ENCODE results near the gene FGF19. TPM values are rescaled to one million over a fixed set of nuclear protein-coding genes. Genes with fewer than 3 reads are reported as not detected.

The FGF19 gene
- total RNA-seq, 2 experiments from 2014 or later, result not detected

GRCh38 chr11:69750875-69751597 lies 47.2 kb upstream of the FGF19 start:
- DNase-seq (ENCODE audit: low spot score), result no peak
- H3K4me1 ChIP-seq (ENCODE audit: insufficient read depth, low read length, poor library complexity, severe bottlenecking), result no peaks in the 10 kb centered on the region
- no peak overlapping the region for H3K4me3 ChIP-seq (ENCODE audit: low read depth, low read length, poor library complexity, severe bottlenecking)
- ChIA-PET CTCF (ENCODE audit: unreplicated experiment) (no interaction called here), POLR2A (no interaction called here)
- H3K9me3 ChIP-seq (ENCODE audit: low read length), result no peaks in the 10 kb centered on the region
- H4K20me1 ChIP-seq (ENCODE audit: insufficient read depth, low read length), result no peaks in the 10 kb centered on the region
- no peak overlapping the region for H3K4me2 ChIP-seq (ENCODE audit: low read length)
- no peaks in the 10 kb centered on the region for H3K79me2 ChIP-seq (ENCODE audit: insufficient read depth, low read depth, low read length)
- no peak overlapping the region for H2AFZ ChIP-seq (ENCODE audit: low read length)
- no peaks in the 10 kb centered on the region for H3K36me3 ChIP-seq (ENCODE audit: insufficient read depth, low read length)
- TF ChIP-seq EZH2phosphoT487 (IDR thresholded peaks at IDR 0.05; ENCODE audit: borderline replicate concordance, low read depth, low read length) (no peak), CTCF (conservative IDR thresholded peaks at IDR 0.05; ENCODE audit: low read length) (no peak)
- BruUV-seq (replicated peaks), result no TSS peak
- intact Hi-C loops (cut with micrococcal nuclease; ENCODE audit: unreplicated experiment), result no loop called here
- no peak overlapping the region for H3K27ac ChIP-seq (ENCODE audit: low read depth, low read length, poor library complexity, severe bottlenecking)
- no peaks in the 10 kb centered on the region for H3K9me2 ChIP-seq (ENCODE audit: insufficient read depth, low read length)

- ChIA-PET CTCF (ENCODE audit: unreplicated experiment) (no interaction called here), POLR2A (no interaction called here)
- Histone ChIP-seq H3K36me3 (ENCODE audit: insufficient read depth, low read length) (no peaks in the 10 kb centered on the region), H3K79me2 (ENCODE audit: insufficient read depth, low read depth, low read length) (no peaks in the 10 kb centered on the region), H2AFZ (ENCODE audit: low read length) (no peak overlapping the region), H3K4me3 (ENCODE audit: low read depth, low read length, poor library complexity, severe bottlenecking) (no peak overlapping the region), H3K9me3 (ENCODE audit: low read length) (no peaks in the 10 kb centered on the region), H4K20me1 (ENCODE audit: insufficient read depth, low read length) (no peaks in the 10 kb centered on the region), H3K4me1 (ENCODE audit: insufficient read depth, low read length, poor library complexity, severe bottlenecking) (no peaks in the 10 kb centered on the region), H3K4me2 (ENCODE audit: low read length) (no peak overlapping the region), H3K27ac (ENCODE audit: low read depth, low read length, poor library complexity, severe bottlenecking) (no peak overlapping the region), H3K9me2 (ENCODE audit: insufficient read depth, low read length) (no peaks in the 10 kb centered on the region)
- no peak for DNase-seq (ENCODE audit: low spot score)
- intact Hi-C loops (cut with micrococcal nuclease; ENCODE audit: unreplicated experiment), result no loop called here
- BruUV-seq (replicated peaks), result no TSS peak
- no peak for TF ChIP-seq CTCF (conservative IDR thresholded peaks at IDR 0.05; ENCODE audit: low read length)
Measured at GRCh38 chr11:69750108-69750850, 46.5 kb upstream of the FGF19 start.

- no peak overlapping the region for H3K4me3 ChIP-seq (ENCODE audit: low read depth, low read length, poor library complexity, severe bottlenecking)
- no peaks in the 10 kb centered on the region for H3K79me2 ChIP-seq (ENCODE audit: insufficient read depth, low read depth, low read length)
- no peak for DNase-seq (ENCODE audit: low spot score)
- TF ChIP-seq CTCF (conservative IDR thresholded peaks at IDR 0.05; ENCODE audit: low read length) (no peak), EZH2phosphoT487 (IDR thresholded peaks at IDR 0.05; ENCODE audit: borderline replicate concordance, low read depth, low read length) (no peak)
- intact Hi-C loops (cut with micrococcal nuclease; ENCODE audit: unreplicated experiment), result no loop called here
- H3K4me2 ChIP-seq (ENCODE audit: low read length), result no peak overlapping the region
- no peaks in the 10 kb centered on the region for H3K9me2 ChIP-seq (ENCODE audit: insufficient read depth, low read length)
- H3K9me3 ChIP-seq (ENCODE audit: low read length), result no peaks in the 10 kb centered on the region
- no peaks in the 10 kb centered on the region for H3K4me1 ChIP-seq (ENCODE audit: insufficient read depth, low read length, poor library complexity, severe bottlenecking)
- POLR2A ChIA-PET, result no interaction called here
- H3K27ac ChIP-seq (ENCODE audit: low read depth, low read length, poor library complexity, severe bottlenecking), result no peak overlapping the region
- BruUV-seq (replicated peaks), result no TSS peak
- H3K36me3 ChIP-seq (ENCODE audit: insufficient read depth, low read length), result no peaks in the 10 kb centered on the region
- no peaks in the 10 kb centered on the region for H4K20me1 ChIP-seq (ENCODE audit: insufficient read depth, low read length)
- CTCF ChIA-PET (ENCODE audit: unreplicated experiment), result no interaction called here
- H2AFZ ChIP-seq (ENCODE audit: low read length), result no peak overlapping the region
Measured at GRCh38 chr11:69748637-69749036, 44.8 kb upstream of the FGF19 start.

All from OCI-LY7 (cell line).